ENCODE data around the gene CADM2.
"Not testable (repeated sequence)": the region's sequence is repeated elsewhere in the genome, so short reads cannot be mapped to it uniquely, and the experiment has no call there.

The CADM2 gene

DNA sequence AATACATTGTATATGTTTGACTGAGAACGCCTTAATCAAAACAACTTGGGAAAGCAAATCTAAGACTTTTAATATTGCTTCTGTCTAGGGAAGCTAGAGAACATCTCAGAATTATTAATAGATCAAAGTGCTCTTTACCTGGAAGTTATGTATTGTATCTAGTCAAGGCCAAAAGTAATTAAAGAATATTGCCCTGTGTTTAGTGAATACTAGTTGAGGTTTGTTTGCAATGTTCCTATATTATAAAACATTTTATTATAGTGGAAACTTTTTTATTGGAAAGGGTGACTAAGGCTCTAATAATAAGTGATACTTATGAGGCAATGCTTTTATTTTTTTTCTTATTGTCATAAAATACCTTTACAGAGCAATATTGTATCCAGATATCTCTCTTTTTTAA is 118.2 kb downstream of the CADM2 start:
- no peak for DNase-seq (ENCODE audit: low read depth)

DNA sequence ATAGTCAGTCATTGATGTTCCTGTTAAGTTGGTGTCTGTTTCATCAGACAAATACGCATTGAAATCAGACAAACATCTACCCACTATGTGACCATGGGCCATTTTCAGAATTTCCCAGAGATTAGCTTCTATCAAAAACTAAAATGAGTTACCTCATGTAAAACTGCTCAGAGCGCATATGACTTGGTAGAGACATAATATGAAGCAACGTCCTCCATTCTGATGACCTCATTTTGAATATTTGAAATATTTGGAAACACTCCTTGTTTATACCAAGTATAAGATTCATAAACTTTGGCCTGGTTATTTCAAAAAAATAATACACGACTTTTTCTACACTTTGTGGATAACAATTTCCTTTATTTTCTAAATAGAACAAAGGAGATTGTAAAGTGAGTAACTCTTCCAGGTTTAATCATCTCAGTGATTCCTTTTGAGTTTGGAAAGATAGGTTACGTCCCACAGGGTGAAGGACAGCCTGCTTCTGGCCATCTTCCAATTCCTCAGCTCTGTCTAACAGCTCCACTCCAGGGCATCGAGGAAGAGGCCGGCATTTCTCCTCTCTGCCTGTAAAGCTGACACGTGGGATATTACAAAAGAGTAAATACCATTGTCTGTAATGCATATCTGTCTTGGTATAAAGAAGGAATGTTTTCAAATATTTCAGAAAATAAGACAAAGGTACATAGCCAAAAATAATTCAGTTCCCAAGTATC is 122.6 kb downstream of the CADM2 start:
- DNase-seq (ENCODE audit: low read depth) = no peak

DNA sequence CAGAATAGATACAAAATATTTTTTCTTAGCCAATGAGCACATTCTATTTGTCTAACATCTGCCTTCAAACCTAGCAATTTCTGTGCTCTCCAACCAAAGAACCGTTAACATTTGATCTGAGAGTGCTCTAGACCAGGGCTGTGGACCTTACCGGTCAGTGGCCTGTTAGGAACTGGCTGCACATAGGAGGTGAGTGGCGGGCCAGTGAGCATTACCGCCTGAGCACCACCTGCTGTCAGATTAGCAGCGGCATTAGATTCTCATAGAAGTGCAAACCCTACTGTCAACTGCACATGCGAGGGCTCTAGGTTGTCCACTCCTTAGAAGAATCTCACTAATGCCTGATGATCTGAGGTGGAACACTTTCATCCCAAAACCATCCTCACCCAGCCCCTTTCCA is 131.7 kb downstream of the CADM2 start:
- no peak for DNase-seq (ENCODE audit: low read depth)

DNA sequence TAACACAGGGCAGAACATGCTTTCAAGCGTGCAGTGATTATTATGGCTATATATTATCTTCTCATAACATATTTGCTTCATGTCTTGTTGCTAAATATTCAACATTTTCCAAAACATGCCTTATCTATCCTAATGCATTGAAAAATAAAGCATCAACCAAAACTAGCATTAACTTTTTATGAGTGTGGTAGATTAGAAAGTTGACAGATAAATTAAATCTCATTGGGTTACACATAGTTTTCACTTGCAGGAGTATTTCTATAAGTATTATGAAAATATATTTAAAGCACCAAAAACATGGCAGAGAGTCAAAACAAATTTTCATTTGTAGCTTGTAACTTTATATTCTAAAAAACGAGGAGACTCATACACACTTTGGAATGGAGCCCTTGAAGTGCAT is 141.5 kb downstream of the CADM2 start:
- no peak for DNase-seq (ENCODE audit: low read depth)

DNA sequence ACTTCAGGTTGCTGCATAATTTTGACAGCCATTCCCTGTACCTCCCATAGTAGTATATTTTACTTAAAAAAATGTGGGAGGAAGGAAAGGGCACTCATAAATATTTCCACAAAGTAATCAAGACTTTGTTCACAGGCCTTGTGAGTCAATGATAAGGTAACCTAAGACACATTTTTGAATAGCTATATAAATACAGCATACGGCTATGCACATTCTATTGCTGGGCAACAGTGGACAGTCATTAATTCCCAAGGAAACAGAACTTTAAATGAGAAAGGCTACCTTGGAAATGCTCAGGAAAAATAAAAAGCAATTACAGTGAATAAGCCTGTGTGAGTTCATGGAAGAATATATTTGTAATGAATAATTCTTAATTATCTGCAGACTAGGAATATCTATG is 144.0 kb downstream of the CADM2 start:
- DNase-seq (ENCODE audit: low read depth) = no peak

DNA sequence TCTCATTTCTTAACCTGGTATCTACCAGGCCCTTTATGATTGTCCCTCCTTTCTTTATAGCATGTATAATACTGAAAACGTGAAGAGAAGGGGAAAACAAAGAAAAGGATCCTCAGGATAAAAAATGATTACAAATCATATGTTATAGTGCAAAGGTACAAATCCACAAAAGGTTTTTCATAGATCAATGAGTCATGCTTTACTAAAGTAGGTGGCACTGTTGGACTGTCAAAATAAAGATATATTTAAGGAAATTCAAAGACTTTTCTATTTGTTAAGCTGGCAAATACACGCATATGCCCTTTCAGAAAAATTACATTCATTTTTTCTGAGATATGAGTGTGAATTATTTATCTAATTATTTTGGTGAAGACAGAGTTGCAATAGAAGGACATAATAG is 151.6 kb downstream of the CADM2 start:
- no peak for DNase-seq (ENCODE audit: low read depth)

DNA sequence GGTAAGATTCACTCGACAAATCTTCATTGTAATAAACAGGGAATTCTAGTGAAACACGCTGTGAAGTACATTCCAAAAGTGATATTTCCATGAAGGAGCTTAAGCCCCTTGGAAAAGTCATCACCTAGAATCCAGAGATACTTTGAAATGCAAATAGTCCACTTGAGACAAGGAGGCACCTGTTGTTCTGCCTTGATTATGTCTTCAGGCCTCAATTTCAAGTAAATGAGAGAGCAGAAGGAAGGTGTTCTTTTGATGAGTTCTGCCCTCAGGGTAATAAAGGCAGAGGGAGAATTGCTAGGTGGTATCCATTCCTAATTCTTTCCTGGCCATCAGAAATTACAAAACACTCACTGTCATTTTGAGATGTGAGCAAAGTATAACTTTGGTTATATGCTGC is 162.1 kb downstream of the CADM2 start:
- DNase-seq (ENCODE audit: low read depth) = no peak

DNA sequence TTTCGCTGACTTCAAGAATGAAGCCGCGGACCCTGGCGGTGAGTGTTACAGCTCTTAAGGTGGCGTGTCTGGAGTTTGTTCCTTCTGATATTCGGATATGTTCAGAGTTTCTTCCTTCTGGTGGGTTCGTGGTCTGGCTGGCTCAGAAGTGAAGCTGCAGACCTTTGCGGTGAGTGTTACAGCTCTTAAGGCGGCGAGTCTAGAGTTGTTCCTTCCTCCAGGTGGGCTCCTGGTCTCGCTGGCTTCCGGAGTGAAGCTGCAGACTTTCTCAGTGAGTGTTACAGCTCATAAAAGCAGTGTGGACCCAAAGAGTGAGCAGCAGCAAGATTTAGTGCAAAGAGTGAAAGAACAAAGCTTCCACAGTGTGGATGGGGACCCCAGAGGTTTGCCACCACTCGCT is 174.1 kb downstream of the CADM2 start:
- DNase-seq (ENCODE audit: low read depth) = not testable (repeated sequence)

DNA sequence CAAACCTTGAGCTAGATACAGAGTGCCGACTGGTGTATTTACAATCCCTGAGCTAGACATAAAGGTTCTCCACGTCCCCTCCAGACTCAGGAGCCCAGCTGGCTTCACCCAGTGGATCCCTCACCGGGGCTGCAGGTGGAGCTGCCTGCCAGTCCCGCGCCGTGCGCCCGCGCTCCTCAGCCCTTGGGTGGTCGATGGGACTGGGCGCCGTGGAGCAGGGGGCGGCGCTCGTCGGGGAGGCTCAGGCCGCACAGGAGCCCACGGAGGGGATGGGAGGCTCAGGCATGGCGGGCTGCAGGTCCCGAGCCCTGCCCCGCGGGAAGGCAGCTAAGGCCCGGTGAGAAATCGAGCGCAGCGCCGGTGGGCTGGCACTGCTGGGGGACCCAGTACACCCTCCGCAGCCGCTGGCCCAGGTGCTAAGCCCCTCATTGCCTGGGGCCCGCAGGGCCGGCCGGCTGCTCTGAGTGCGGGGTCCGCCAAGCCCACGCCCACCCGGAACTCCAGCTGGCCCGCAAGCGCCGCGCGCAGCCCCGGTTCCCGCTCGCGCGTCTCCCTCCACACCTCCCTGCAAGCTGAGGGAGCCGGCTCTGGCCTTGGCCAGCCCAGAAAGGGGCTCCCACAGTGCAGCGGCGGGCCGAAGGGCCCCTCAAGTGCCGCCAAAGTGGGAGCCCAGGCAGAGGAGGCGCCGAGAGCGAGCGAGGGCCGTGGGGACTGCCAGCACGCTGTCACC is 175.1 kb downstream of the CADM2 start:
- not testable (repeated sequence) for DNase-seq (ENCODE audit: low read depth)

DNA sequence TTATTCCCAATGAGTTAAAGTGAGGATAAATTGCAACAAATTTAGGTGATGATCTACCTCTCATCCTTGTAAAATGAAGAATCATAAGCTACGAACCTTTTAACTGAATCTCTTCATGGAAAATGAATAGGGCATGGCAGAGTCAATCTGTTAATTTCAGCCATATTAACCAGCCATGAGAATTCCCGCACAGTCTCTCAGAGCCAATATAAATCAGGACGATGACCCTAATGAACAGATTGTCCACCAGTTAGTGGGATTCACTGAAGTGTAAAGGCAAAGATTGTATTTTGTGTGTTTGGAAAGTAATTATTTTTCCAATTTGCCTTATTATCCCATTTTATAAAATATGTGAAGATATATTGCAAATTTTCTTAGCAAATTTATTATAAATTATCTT is 183.8 kb downstream of the CADM2 start:
- DNase-seq (ENCODE audit: low read depth) = no peak

DNA sequence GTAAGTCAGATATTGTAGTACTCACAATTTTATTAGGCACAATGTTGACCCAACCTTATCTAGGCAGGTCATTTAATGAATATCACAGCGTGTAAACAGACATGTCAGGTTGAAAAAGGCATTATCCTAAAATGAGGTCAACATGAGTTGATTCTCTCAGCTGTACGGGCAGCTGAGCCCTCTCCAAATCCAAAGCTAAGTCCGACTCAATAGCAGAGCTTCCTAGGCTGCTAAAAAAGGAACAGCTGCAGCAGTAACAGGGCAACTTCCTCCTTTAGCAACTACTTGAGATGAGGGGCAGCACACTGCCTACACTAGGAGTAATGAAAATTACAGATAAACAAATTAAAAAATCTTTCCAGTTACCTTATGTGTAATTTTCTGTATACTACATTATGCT is 189.2 kb downstream of the CADM2 start:
- no peak for DNase-seq (ENCODE audit: low read depth)

DNA sequence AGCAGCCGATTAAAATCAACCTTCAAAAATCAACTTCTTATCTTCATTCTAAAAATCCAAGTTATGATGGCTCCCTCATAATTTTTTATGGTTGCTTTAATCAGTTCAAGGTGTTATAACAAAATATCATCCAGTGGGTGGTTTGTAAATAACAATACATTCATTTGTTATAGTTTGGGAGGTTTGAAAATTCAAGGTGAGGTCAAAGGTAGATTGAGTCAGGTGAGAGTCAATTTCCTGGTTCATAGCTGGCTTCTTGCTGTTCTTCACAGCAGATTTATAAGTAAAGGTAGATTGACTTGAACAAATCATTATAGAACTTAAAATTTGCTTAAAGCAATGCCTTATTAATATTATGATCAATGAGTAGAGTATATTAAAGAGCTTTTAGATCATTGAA is 192.8 kb downstream of the CADM2 start:
- DNase-seq (ENCODE audit: low read depth) = no peak

DNA sequence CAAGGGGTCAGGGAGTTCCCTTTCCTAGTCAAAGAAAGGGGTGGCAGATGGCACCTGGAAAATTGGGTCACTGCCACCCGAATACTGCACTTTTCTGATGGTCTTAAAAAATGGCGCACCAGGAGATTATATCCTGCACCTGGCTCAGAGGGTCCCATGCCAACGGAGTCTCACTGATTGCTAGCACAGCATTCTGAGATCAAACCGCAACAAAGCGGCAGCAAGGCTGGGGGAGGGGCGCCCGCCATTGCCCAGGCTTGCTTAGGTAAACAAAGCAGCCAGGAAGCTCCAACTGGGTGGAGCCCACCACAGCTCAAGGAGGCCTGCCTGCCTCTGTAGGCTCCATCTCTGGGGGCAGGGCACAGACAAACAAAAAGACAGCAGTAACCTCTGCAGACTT is 194.5 kb downstream of the CADM2 start:
- not testable (repeated sequence) for DNase-seq (ENCODE audit: low read depth)

DNA sequence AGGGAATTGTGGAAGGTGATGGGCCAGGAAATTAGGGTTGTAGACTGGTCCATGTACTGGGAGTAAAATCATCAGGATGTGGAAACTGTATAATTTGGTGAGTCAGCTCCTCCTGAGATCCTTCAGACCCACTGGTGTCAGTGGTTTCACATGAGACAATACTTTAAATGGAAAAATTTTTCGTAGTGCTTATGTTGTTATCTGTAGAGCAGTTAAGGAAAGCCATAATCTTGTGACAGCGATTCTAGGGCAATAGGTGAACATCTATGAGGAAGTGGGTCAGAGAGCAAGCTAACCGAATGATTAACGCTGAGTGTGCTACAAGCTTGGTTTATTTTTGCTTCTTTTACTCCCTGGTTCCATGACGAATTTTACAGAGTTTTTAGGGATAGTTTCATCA is 200.6 kb downstream of the CADM2 start:
- DNase-seq (ENCODE audit: low read depth) = no peak

DNA sequence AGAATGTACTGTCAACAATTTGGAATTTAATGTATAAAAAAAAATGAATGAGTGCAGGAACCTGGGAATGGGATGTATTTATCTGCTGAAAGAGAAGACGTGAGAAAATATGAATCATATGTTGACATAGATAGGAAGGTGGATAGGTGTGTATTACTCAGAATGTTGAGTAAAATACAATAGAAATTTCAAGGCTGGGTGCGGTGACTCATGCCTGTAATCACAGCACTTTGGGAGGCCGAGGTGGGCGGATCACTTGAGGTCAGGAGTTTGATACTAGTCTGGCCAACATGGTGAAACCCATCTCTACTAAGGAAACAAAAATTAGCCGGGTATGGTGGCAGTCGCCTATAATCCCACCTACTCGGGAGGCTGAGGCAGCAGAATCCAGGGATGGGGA is 202.8 kb downstream of the CADM2 start:
- no peak for DNase-seq (ENCODE audit: low read depth)

DNA sequence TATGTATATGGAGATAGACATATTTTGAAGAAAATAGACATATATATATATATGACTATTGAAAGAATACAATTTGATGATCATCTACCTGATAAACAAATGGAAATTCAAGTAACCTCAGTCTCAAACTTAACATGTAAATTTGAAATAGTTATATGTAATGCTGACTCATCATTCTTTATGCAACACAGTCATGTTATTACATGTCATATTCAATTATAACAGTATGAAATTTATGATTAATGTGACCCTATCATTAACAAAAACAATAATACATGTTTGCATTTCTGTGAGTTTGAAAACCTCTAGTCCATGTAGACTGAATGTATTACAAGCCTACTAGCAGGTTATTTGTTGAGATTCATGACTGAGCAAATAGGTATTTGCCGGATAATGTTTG is 204.1 kb downstream of the CADM2 start:
- no peak for DNase-seq (ENCODE audit: low read depth)

DNA sequence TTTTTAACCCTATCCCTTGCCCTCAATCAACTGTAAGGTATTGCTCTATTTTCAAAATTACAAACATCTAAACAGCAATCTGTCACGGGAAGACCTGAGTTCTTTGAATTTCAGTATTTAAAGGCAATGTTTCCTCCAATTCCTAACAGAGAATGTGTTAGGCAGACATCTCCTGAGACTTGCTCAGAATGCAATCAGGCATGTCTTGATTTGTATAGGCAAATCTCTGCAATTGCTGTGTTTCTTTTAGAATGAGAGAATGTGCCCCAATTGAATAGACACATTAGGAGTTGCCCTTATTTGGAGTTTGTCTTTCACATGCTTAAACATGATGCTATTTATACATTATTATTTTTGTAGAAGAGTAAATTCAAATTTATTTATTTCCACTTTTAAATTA is 205.6 kb downstream of the CADM2 start:
- DNase-seq (ENCODE audit: low read depth) = no peak

DNA sequence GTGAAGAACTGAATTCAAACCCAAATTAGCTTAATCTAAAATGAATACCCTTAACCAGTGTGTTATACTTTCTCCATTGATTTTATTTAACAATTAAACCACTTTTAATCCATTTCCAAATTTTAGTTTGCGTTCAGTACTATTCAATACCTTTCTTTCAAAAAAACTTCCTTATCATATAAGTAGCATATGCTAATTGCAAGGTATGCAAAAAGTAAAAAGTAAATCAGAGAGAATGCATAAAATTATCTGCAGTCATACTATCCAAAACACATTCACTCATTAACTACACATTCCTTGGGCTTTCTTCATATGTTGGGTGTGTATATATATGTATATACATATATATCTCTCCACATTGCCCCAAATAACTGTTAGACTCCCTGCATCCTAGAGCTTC is 208.8 kb downstream of the CADM2 start:
- no peak for DNase-seq (ENCODE audit: low read depth)

DNA sequence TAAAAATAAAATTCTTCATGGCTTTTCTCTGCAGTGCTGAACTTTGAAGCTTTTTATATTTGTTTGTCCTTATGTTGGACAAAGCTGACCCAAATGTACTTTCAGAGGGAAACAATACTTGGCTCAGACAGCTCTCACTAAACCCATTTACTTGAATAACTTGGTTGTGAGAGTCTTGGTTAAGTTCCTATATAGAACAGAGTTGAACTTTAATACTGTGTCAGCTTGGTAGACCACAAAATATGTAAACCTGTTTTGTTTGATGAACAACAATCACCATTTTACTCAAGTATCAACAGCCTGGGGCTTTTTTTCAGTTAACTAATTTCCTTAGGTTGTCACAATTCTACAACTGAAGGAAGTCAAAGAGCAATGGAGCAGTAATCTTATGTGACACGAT is 211.9 kb downstream of the CADM2 start:
- no peak for DNase-seq (ENCODE audit: low read depth)

DNA sequence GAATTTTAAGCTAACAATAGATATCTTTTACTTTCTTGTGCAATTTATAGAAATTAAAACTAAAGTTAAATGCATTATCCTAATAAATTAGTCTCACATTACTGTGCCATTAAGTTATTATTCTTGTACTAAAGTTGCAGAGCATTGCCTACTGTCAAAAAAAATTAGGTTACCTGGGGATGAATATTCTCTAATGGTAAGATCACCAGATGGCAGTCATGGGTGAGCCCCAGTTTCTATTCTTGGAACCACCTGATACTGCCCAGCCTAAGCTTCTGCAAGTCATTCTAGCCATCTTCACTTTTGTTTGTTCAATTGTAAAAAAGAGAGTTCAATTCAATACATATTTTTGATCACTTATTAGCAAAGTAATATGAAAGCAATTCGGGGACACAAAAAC is 213.2 kb downstream of the CADM2 start:
- no peak for DNase-seq (ENCODE audit: low read depth)

DNA sequence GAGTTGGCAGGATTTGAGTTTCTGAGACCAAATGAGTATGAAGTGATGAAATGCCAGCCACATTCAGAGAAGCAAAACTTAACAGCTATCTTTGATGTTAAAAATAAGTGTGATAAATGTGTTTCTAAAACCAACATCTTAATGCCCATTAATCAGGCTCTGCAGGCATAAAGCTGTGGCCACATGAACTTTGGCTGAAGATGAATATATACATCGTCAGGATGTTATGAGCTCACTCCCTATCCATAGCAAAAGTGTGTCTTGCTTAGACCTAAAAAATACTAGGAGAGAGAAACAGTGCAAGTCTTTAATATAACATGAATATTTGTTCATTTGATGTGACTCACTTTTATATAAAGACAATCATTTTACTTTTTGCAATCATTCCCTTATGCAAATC is 218.0 kb downstream of the CADM2 start:
- DNase-seq (ENCODE audit: low read depth) = no peak

DNA sequence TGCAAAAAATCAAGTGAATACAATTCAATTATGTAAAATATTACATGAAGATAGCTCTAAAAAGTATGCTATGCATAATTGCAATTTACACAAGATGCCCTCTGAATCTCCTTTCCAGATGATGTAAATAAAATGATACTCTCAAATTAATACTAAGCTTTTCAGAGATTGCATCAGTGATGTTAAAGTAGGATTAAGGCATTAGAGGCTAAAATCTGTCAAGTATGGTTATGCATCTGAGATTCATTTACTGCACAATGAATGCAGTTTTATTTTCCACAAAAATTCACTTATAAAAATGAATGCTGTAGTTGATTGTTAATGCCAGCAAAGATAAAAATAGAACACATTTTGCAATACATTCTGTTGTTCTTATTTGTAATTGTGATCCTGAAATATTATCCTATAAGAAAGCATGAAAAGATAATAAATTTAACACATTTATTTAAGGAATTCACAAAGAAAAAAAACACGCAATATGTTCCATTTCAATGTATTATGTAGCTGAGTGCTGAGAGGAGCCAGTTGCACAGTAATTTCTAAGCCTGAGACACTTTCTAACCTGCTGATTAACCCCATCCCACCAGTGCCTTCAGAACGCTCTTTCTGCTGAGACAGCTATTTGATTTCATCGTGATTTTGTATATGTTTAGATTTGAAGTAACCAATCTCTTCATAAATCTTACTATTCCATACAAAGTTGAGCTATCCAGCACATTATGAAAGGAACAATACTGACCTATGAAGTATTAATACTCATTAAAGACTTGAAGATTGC is 224.4 kb downstream of the CADM2 start:
- DNase-seq (ENCODE audit: low read depth) = no peak

DNA sequence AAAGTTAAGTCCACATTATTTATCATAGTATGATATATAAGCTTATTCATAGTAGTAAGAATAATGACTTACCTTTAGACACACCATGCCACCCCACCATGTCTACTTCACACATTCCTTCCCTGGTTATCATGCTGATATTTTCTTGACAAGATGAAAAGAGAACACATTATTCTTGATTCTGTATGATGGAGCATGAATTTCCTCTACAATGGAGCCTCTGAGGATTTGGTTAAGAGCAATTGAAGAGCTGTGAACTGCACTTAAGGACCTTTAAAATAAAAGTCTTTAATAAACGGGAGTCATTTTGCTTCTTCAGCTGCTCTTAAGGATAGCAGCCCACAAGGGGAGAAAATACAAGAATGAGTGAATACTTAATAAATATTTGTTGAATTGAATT is 226.7 kb downstream of the CADM2 start:
- no peak for DNase-seq (ENCODE audit: low read depth)
